Measurements from ENCODE around the gene KIF26A. TPM values are rescaled to one million over a fixed set of nuclear protein-coding genes. Genes with fewer than 3 reads are reported as not detected.

KIF26A gene
- total and polyA plus RNA-seq, 2 of the 4 experiments (the other 2 are of a cell fraction): not detected

DNA sequence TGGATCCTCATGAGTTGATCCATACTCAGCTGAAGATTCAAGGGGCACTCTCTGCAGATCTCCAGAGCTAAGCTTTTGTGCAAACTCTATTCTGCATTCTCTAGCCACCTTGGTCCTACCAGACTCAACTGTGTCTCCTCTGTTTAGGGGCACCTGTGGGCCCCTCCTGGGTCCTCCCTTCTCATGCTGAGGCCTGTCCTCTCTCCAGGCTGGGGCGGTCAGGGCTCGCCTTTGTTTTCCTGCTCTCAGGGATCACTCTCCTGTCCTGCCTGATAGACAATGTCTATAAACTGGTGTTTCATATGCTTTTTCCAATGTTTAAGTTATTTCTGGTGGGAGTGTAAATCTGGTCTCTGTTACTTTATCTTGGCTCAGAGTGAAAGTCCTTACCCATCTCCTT, 11.6 kb upstream of the KIF26A start:
- BruUV-seq (replicated peaks): no TSS peak
- H2BK5ac ChIP-seq (ENCODE audit: low read depth, low read length, poor library complexity, severe bottlenecking): no peak overlapping the region
- CTCF ChIA-PET: interaction anchor here (0.5 kb wide), 1 partner anchor 125 kb away, joined by 3 read pairs; no protein-coding TSS in a partner anchor

More for the DNA sequence above, 11.6 kb upstream of the KIF26A start:
- Histone ChIP-seq H3K18ac (ENCODE audit: low read depth, low read length) (no peak overlapping the region), H3K4me3 (ENCODE audit: insufficient read depth, low read depth, low read length) (no peak overlapping the region), H3K4me2 (ENCODE audit: low read depth, low read length) (no peak overlapping the region), H3K14ac (replicated peaks; ENCODE audit: low read depth, low read length) (no peak overlapping the region), H3K56ac (ENCODE audit: extremely low read depth, insufficient read depth, low read length) (no peak overlapping the region), H2AFZ (replicated peaks; ENCODE audit: low read length, poor library complexity) (no peak overlapping the region), H3K79me1 (ENCODE audit: low read depth in 1 of 2, low read length in 2 of 2) (no peaks in the 10 kb centered on the region), H3K4ac (ENCODE audit: low read depth, low read length) (no peak overlapping the region), H3K36me3 (ENCODE audit: control insufficient read depth, insufficient read depth, low read length) (no peaks in the 10 kb centered on the region), H3K9ac (ENCODE audit: low read depth, low read length) (no peak overlapping the region), H3K4me1 (ENCODE audit: control insufficient read depth, insufficient read depth, low read length) (no peaks in the 10 kb centered on the region), H3K23ac (ENCODE audit: low read depth, low read length) (no peak overlapping the region), H2BK20ac (ENCODE audit: low read depth, low read length) (no peak overlapping the region), H3K27ac (ENCODE audit: insufficient read depth, low read length) (no peak overlapping the region), H2BK120ac (ENCODE audit: low read depth, low read length) (no peak overlapping the region), H4K20me1 (ENCODE audit: insufficient read depth, low read length) (no peaks in the 10 kb centered on the region), H2BK15ac (ENCODE audit: low read depth, low read length) (no peak overlapping the region), H3K27me3 (ENCODE audit: control insufficient read depth, insufficient read depth, low read length) (no peaks in the 10 kb centered on the region), H4K91ac (ENCODE audit: insufficient read depth, low read depth, low read length) (no peak overlapping the region), H2AK5ac (ENCODE audit: low read depth, low read length) (no peak overlapping the region), H4K8ac (ENCODE audit: low read depth in 2 of 2, low read length in 2 of 2) (no peak overlapping the region), H2AK9ac (replicated peaks; ENCODE audit: low read depth, low read length, poor library complexity) (no peak overlapping the region), H4K5ac (ENCODE audit: low read depth, low read length) (no peak overlapping the region), H3K9me3 (ENCODE audit: control insufficient read depth, insufficient read depth, low read length) (peaks cover 7% of the 10 kb centered on the region), H3K9me1 (ENCODE audit: insufficient read depth, low read length) (no peaks in the 10 kb centered on the region)
- intact Hi-C loops (cut with micrococcal nuclease) (no loop called here), in situ Hi-C loops (cut with MboI; ENCODE audit: low sequenced_read_pairs) (no loop called here), dilution Hi-C loops (cut with HindIII; ENCODE audit: low sequenced_read_pairs, unreplicated experiment) (no loop called here)
- DNase-seq: no peak
- WGBS, 2 experiments (ENCODE audit: extremely low coverage in 2 of 2, insufficient read length in 1 of 2): no CpG with 5 or more reads among the region's 2 CpGs
- ATAC-seq (ENCODE audit: low read depth): no peak
- TF ChIP-seq RFX5 (IDR thresholded peaks at IDR 0.05; ENCODE audit: low read depth, low read length): no peak
- no peak for TF ChIP-seq CEBPB (IDR thresholded peaks at IDR 0.05; ENCODE audit: low read depth, low read length)
- no peak for TF ChIP-seq MXI1 (IDR thresholded peaks at IDR 0.05; ENCODE audit: borderline replicate concordance, low read depth, low read length)
- no peak for TF ChIP-seq NFE2L2 (IDR thresholded peaks at IDR 0.05; ENCODE audit: low read depth, low read length)
- TF ChIP-seq USF2 (IDR thresholded peaks at IDR 0.05; ENCODE audit: low read depth, low read length): no peak
- TF ChIP-seq ELK1 (IDR thresholded peaks at IDR 0.05; ENCODE audit: borderline replicate concordance, low read depth, low read length): no peak
- TF ChIP-seq FOS (IDR thresholded peaks at IDR 0.05; ENCODE audit: low read depth, low read length): no peak
- no peak for TF ChIP-seq SMC3 (IDR thresholded peaks at IDR 0.05; ENCODE audit: low read depth, low read length)
- no peak for TF ChIP-seq POLR2A (IDR thresholded peaks at IDR 0.05; ENCODE audit: low read depth, low read length)
- POLR2A ChIA-PET (ENCODE audit: unreplicated experiment): no interaction called here

All from IMR-90 (cell line).